ENCODE results near the gene CA11.
"Not testable (repeated sequence)": the region's sequence is repeated elsewhere in the genome, so short reads cannot be mapped to it uniquely, and the experiment has no call there.

Gene CA11

GRCh38 chr19:48639483-48640375, 6.3 kb downstream of the CA11 start:
- DNase-seq = no peak

GRCh38 chr19:48638831-48639381, 7.1 kb downstream of the CA11 start:
- DNase-seq = no peak

GRCh38 chr19:48637948-48638830, 7.8 kb downstream of the CA11 start:
- DNase-seq = peak; percentile 84

GRCh38 chr19:48637449-48637947, 8.5 kb downstream of the CA11 start:
- peak; percentile 98 for DNase-seq

GRCh38 chr19:48636859-48637448, 9.0 kb downstream of the CA11 start, which contains the start of gene DBP:
TSS of gene DBP (minus strand) at chr19:48637379. CDS start at chr19:48636994, 385 bp downstream.
- DNase-seq = no peak

GRCh38 chr19:48635966-48636858, 9.8 kb downstream of the CA11 start:
- DNase-seq = no peak

GRCh38 chr19:48635263-48635965, 10.6 kb downstream of the CA11 start:
- peak; percentile 82 for DNase-seq

GRCh38 chr19:48634424-48635262, 11.3 kb downstream of the CA11 start:
- peak; percentile 94 for DNase-seq

- DNase-seq = no peak
These were observed 12.0 kb downstream of the CA11 start for GRCh38 chr19:48634036-48634342.

GRCh38 chr19:48633148-48634035, 12.6 kb downstream of the CA11 start:
- DNase-seq = no peak

- DNase-seq = no peak
These were observed 13.3 kb downstream of the CA11 start for GRCh38 chr19:48632692-48633147.

GRCh38 chr19:48632286-48632685, 13.7 kb downstream of the CA11 start:
- not testable (repeated sequence) for DNase-seq

GRCh38 chr19:48631225-48631624, 14.8 kb downstream of the CA11 start:
- no peak for DNase-seq

- DNase-seq = no peak
These were observed 15.5 kb downstream of the CA11 start for GRCh38 chr19:48630296-48631063.

- DNase-seq = no peak
These were observed 16.2 kb downstream of the CA11 start for GRCh38 chr19:48629599-48630295.

- DNase-seq = no peak
These were observed 16.7 kb downstream of the CA11 start for GRCh38 chr19:48629297-48629598.

- no peak for DNase-seq
These were observed 17.3 kb downstream of the CA11 start for GRCh38 chr19:48628486-48629296.
